DND-41 (cell line): ENCODE data around the gene TRIM60.

Experiments
- CTCF ChIP-seq: IDR thresholded peaks from 2 replicates; pipeline ENCODE4 v1.5.1; 2012; ENCODE audit warnings: borderline replicate concordance, low read length, moderate library complexity, mild to moderate bottlenecking; ENCODE audit not compliant: poor library complexity, severe bottlenecking; ENCODE audit errors: extremely low read depth
- EZH2 ChIP-seq: IDR thresholded peaks from 3 replicates; pipeline ENCODE4 v1.6.1; 2012; ENCODE audit warnings: borderline replicate concordance, low read depth, mild to moderate bottlenecking, moderate library complexity, low read length, inconsistent platforms; ENCODE audit not compliant: severe bottlenecking

DNA sequence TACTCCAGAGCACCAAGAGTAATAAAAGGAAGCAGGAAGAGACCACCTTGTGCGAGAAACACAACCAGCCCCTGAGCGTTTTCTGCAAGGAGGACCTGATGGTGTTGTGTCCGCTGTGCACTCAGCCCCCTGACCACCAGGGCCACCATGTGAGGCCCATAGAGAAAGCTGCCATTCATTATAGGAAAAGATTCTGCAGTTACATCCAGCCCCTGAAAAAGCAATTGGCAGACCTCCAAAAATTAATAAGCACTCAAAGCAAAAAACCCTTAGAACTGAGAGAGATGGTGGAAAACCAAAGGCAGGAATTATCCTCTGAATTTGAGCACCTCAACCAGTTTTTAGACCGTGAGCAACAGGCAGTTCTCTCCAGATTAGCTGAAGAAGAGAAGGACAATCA, 27.6 kb downstream of the TRIM60 start:
- TF ChIP-seq CTCF (no peak), EZH2 (no peak)
